ENCODE data around the gene DNMT3B.

GRCh38 chr20:32718749-32719348 lies 43.3 kb upstream of the DNMT3B start:
- TF ChIP-seq CTCF (IDR thresholded peaks at IDR 0.05; ENCODE audit: borderline replicate concordance, extremely low read depth, low read length, poor library complexity, severe bottlenecking) (no peak), EZH2 (IDR thresholded peaks at IDR 0.05; ENCODE audit: borderline replicate concordance, low read depth, low read length, severe bottlenecking) (no peak)

All from DND-41 (cell line).